Stimulated activated memory B cell treated with anti-CD40 and anti-IgM and Interleukin-4, amounts not matched to agents 10 μg/mL and 1 μg/mL and 100 μg/mL, for 72 hours (primary cell): ENCODE data around the gene KCNK17.

Source experiments
- ATAC-seq: fragments of 150-1000 bp; cut with Tn5 transposase; 2 replicates; pipeline ENCODE4 v1.10.0; 2021
- H3K27ac Mint-ChIP-seq: one replicate; pipeline ENCODE4 v1.8.0; 2022; ENCODE audit warnings: mild to moderate bottlenecking, mixed read lengths
- H3K27me3 Mint-ChIP-seq: one replicate; pipeline ENCODE4 v1.8.0; 2022; ENCODE audit warnings: mixed read lengths
- H3K36me3 Mint-ChIP-seq: one replicate; pipeline ENCODE4 v1.8.0; 2022; ENCODE audit warnings: mixed read lengths
- H3K4me1 Mint-ChIP-seq: one replicate; pipeline ENCODE4 v1.8.0; 2022; ENCODE audit warnings: mixed read lengths
- H3K4me3 Mint-ChIP-seq: one replicate; pipeline ENCODE4 v1.8.0; 2022; ENCODE audit warnings: mild to moderate bottlenecking, moderate library complexity, mixed read lengths
- H3K9me3 Mint-ChIP-seq: one replicate; pipeline ENCODE4 v1.8.0; 2022; ENCODE audit warnings: mixed read lengths

The KCNK17 gene

GRCh38 chr6:39320363-39320984 is 6.3 kb upstream of the KCNK17 start:
- peaks cover 9% of the 10 kb centered on the region for H3K4me1 Mint-ChIP-seq
- H3K27me3 Mint-ChIP-seq = peaks cover 32% of the 10 kb centered on the region

GRCh38 chr6:39319621-39320362 is 5.6 kb upstream of the KCNK17 start:
- Mint-ChIP-seq H3K36me3 (no peaks in the 10 kb centered on the region), H3K27me3 (peaks cover 33% of the 10 kb centered on the region), H3K4me3 (no peak overlapping the region), H3K9me3 (no peaks in the 10 kb centered on the region), H3K4me1 (peaks cover 9% of the 10 kb centered on the region), H3K27ac (no peak overlapping the region)
- no peak for ATAC-seq

More at GRCh38 chr6:39320363-39320984, 6.3 kb upstream of the KCNK17 start:
- no peak for ATAC-seq
- H3K4me3 Mint-ChIP-seq = no peak overlapping the region
- no peaks in the 10 kb centered on the region for H3K36me3 Mint-ChIP-seq
- no peak overlapping the region for H3K27ac Mint-ChIP-seq
- no peaks in the 10 kb centered on the region for H3K9me3 Mint-ChIP-seq

- Mint-ChIP-seq H3K27me3 (peaks cover 53% of the 10 kb centered on the region), H3K27ac (no peak overlapping the region), H3K36me3 (no peaks in the 10 kb centered on the region), H3K9me3 (no peaks in the 10 kb centered on the region), H3K4me3 (no peak overlapping the region), H3K4me1 (peaks cover 9% of the 10 kb centered on the region)
- ATAC-seq = no peak
These were observed 3.0 kb upstream of the KCNK17 start for GRCh38 chr6:39317256-39317655.

GRCh38 chr6:39313526-39314272 is 520 bp downstream of the KCNK17 start:
- Mint-ChIP-seq H3K9me3 (no peaks in the 10 kb centered on the region), H3K4me3 (peak overlapping the region; percentile 40), H3K27me3 (peaks cover 72% of the 10 kb centered on the region)

GRCh38 chr6:39312912-39313525 is 1.2 kb downstream of the KCNK17 start:
- no peak for ATAC-seq

More at GRCh38 chr6:39313526-39314272, 520 bp downstream of the KCNK17 start:
- ATAC-seq = no peak
- Mint-ChIP-seq H3K4me1 (peaks cover 8% of the 10 kb centered on the region), H3K36me3 (no peaks in the 10 kb centered on the region), H3K27ac (no peak overlapping the region)

GRCh38 chr6:39310542-39310941 is 3.7 kb downstream of the KCNK17 start:
- Mint-ChIP-seq H3K27me3 (peaks cover 63% of the 10 kb centered on the region), H3K36me3 (no peaks in the 10 kb centered on the region), H3K27ac (no peak overlapping the region), H3K4me1 (peaks cover 8% of the 10 kb centered on the region), H3K9me3 (no peaks in the 10 kb centered on the region), H3K4me3 (no peak overlapping the region)
- peak; percentile 76 for ATAC-seq

More at GRCh38 chr6:39312912-39313525, 1.2 kb downstream of the KCNK17 start:
- Mint-ChIP-seq H3K27ac (no peak overlapping the region), H3K27me3 (peaks cover 73% of the 10 kb centered on the region), H3K4me3 (no peak overlapping the region), H3K9me3 (no peaks in the 10 kb centered on the region), H3K36me3 (no peaks in the 10 kb centered on the region), H3K4me1 (peaks cover 8% of the 10 kb centered on the region)

GRCh38 chr6:39309942-39310531 is 4.2 kb downstream of the KCNK17 start:
- Mint-ChIP-seq H3K27me3 (peaks cover 58% of the 10 kb centered on the region), H3K27ac (no peak overlapping the region), H3K36me3 (no peaks in the 10 kb centered on the region), H3K4me3 (no peak overlapping the region), H3K9me3 (no peaks in the 10 kb centered on the region), H3K4me1 (peaks cover 8% of the 10 kb centered on the region)
- peak; percentile 63 for ATAC-seq

GRCh38 chr6:39307462-39307861 is 6.8 kb downstream of the KCNK17 start:
- Mint-ChIP-seq H3K36me3 (no peaks in the 10 kb centered on the region), H3K9me3 (no peaks in the 10 kb centered on the region), H3K27me3 (peaks cover 36% of the 10 kb centered on the region), H3K27ac (no peak overlapping the region), H3K4me1 (peaks cover 8% of the 10 kb centered on the region), H3K4me3 (no peak overlapping the region)
- ATAC-seq = no peak

- H3K36me3 Mint-ChIP-seq = no peaks in the 10 kb centered on the region
- no peaks in the 10 kb centered on the region for H3K9me3 Mint-ChIP-seq
- no peak for ATAC-seq
- no peak overlapping the region for H3K4me3 Mint-ChIP-seq
- H3K27me3 Mint-ChIP-seq = peaks cover 27% of the 10 kb centered on the region
- H3K27ac Mint-ChIP-seq = no peak overlapping the region
- H3K4me1 Mint-ChIP-seq = peaks cover 2% of the 10 kb centered on the region
These were observed 9.3 kb downstream of the KCNK17 start for GRCh38 chr6:39304951-39305350.

GRCh38 chr6:39303425-39304153 is 10.6 kb downstream of the KCNK17 start:
- H3K36me3 Mint-ChIP-seq = no peaks in the 10 kb centered on the region
- no peak overlapping the region for H3K27ac Mint-ChIP-seq
- no peaks in the 10 kb centered on the region for H3K4me1 Mint-ChIP-seq
- no peak overlapping the region for H3K4me3 Mint-ChIP-seq
- no peaks in the 10 kb centered on the region for H3K9me3 Mint-ChIP-seq
- ATAC-seq = no peak
- peaks cover 24% of the 10 kb centered on the region for H3K27me3 Mint-ChIP-seq

- peak overlapping the region; percentile 53 for H3K4me3 Mint-ChIP-seq
- H3K27ac Mint-ChIP-seq = no peak overlapping the region
- H3K36me3 Mint-ChIP-seq = no peaks in the 10 kb centered on the region
- ATAC-seq = peak; percentile 91
- peaks cover 21% of the 10 kb centered on the region for H3K27me3 Mint-ChIP-seq
- no peaks in the 10 kb centered on the region for H3K9me3 Mint-ChIP-seq
- no peaks in the 10 kb centered on the region for H3K4me1 Mint-ChIP-seq
These were observed 11.4 kb downstream of the KCNK17 start for GRCh38 chr6:39302669-39303424.

GRCh38 chr6:39302011-39302410 is 12.2 kb downstream of the KCNK17 start:
- H3K4me3 Mint-ChIP-seq = no peak overlapping the region
- H3K9me3 Mint-ChIP-seq = no peaks in the 10 kb centered on the region
- no peaks in the 10 kb centered on the region for H3K36me3 Mint-ChIP-seq
- H3K4me1 Mint-ChIP-seq = no peaks in the 10 kb centered on the region
- no peak for ATAC-seq
- H3K27me3 Mint-ChIP-seq = peaks cover 15% of the 10 kb centered on the region
- no peak overlapping the region for H3K27ac Mint-ChIP-seq

GRCh38 chr6:39301606-39302005 is 12.6 kb downstream of the KCNK17 start:
- H3K27ac Mint-ChIP-seq = no peak overlapping the region

GRCh38 chr6:39300739-39301138 is 13.5 kb downstream of the KCNK17 start:
- Mint-ChIP-seq H3K4me1 (no peaks in the 10 kb centered on the region), H3K27me3 (peaks cover 21% of the 10 kb centered on the region), H3K4me3 (no peak overlapping the region), H3K9me3 (no peaks in the 10 kb centered on the region), H3K36me3 (no peaks in the 10 kb centered on the region), H3K27ac (no peak overlapping the region)
- ATAC-seq = no peak

More at GRCh38 chr6:39301606-39302005, 12.6 kb downstream of the KCNK17 start:
- Mint-ChIP-seq H3K36me3 (no peaks in the 10 kb centered on the region), H3K27me3 (peaks cover 15% of the 10 kb centered on the region), H3K4me3 (no peak overlapping the region), H3K4me1 (no peaks in the 10 kb centered on the region), H3K9me3 (no peaks in the 10 kb centered on the region)
- no peak for ATAC-seq
